ENCODE results near the gene ANXA2.

ANXA2 gene

GRCh38 chr15:60372756-60373155 lies 25.0 kb downstream of the ANXA2 start:
- H2AK5ac ChIP-seq (ENCODE audit: low read depth, low read length) = no peak overlapping the region
- H3K36me3 ChIP-seq (replicated peaks in 1 of 2; ENCODE audit: control insufficient read depth in 2 of 2, insufficient read depth in 2 of 2, low read length in 2 of 2) = no peaks in the 10 kb centered on the region
- H3K4me2 ChIP-seq (ENCODE audit: insufficient read depth, low read length, poor library complexity, severe bottlenecking) = no peak overlapping the region
- H3K14ac ChIP-seq (ENCODE audit: low read length) = no peak overlapping the region
- peaks cover 28 to 30% of the 10 kb centered on the region in 2 donors for H3K4me1 ChIP-seq (ENCODE audit: control insufficient read depth in 2 of 2, insufficient read depth in 1 of 2, low read depth in 1 of 2, low read length in 2 of 2)
- no peak overlapping the region for H3K9ac ChIP-seq (ENCODE audit: low read depth, low read length, poor library complexity)
- no peak overlapping the region for H2BK120ac ChIP-seq (ENCODE audit: low read depth, low read length)
- no peak overlapping the region for H3K23ac ChIP-seq (ENCODE audit: low read depth, low read length, poor library complexity)
- H2BK5ac ChIP-seq (ENCODE audit: low read length) = no peak overlapping the region
- no peak overlapping the region for H2BK12ac ChIP-seq (ENCODE audit: low read length)
- H3K79me1 ChIP-seq (ENCODE audit: low read depth, low read length) = no peaks in the 10 kb centered on the region
- H2AFZ ChIP-seq (ENCODE audit: low read length) = no peak overlapping the region
- H3K18ac ChIP-seq (ENCODE audit: low read length) = no peak overlapping the region
- H3K27me3 ChIP-seq (ENCODE audit: control insufficient read depth in 3 of 3, insufficient read depth in 3 of 3, low read depth in 1 of 3, low read length in 3 of 3) = no peaks in the 10 kb centered on the region
- no peak overlapping the region for H4K8ac ChIP-seq (ENCODE audit: low read depth, low read length)
- H4K91ac ChIP-seq (ENCODE audit: low read depth, low read length, poor library complexity) = no peak overlapping the region
- no peak for DNase-seq (ENCODE audit: low spot score)
- no peak overlapping the region for H3K4ac ChIP-seq (ENCODE audit: low read length)
- no peak overlapping the region for H3K27ac ChIP-seq (replicated peaks; ENCODE audit: low read length)
- H3K4me3 ChIP-seq (ENCODE audit: low read length in 2 of 2) = no peak overlapping the region
- H3K9me3 ChIP-seq (replicated peaks in 1 of 2; ENCODE audit: control insufficient read depth in 2 of 2, insufficient read depth in 1 of 2, low read depth in 1 of 2, low read length in 2 of 2) = peaks cover 0 to 4% of the 10 kb centered on the region in 2 donors
- no peak overlapping the region for H2BK15ac ChIP-seq (ENCODE audit: low read length)
- no CpG with 5 or more reads among the region's 1 CpG for WGBS, 2 donors (ENCODE audit: extremely low coverage in 2 of 2, insufficient read length in 2 of 2, insufficient replicate concordance in 1 of 2)

DNA sequence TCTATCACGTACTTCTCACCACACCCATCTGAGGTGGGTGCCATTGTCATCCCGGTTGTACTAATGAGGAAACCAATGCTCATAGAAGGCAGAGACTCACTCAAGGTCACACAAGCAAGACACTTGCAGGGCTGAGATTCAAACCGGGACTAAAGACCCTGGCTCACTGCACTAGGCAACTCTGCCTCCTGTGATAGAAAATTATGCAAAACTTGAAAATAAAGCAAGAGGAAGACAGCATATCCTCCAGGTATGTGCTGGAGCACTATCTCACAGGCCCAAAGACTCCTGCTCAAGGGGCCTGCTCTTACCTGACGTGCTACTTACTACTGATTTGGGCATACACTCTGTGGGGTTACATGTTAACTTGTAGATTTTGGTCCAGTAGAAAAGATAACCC lies 25.6 kb downstream of the ANXA2 start:
- H2BK5ac ChIP-seq (ENCODE audit: low read length) = no peak overlapping the region
- no peak overlapping the region for H3K23ac ChIP-seq (ENCODE audit: low read depth, low read length, poor library complexity)
- no peak overlapping the region for H3K27ac ChIP-seq (replicated peaks; ENCODE audit: low read length)
- H3K36me3 ChIP-seq (replicated peaks in 1 of 2; ENCODE audit: control insufficient read depth in 2 of 2, insufficient read depth in 2 of 2, low read length in 2 of 2) = no peaks in the 10 kb centered on the region
- no peak overlapping the region for H3K4me3 ChIP-seq (ENCODE audit: low read length in 2 of 2)
- H3K27me3 ChIP-seq (ENCODE audit: control insufficient read depth in 3 of 3, insufficient read depth in 3 of 3, low read depth in 1 of 3, low read length in 3 of 3) = no peaks in the 10 kb centered on the region
- no CpG with 5 or more reads among the region's 4 CpGs for WGBS, 2 donors (ENCODE audit: extremely low coverage in 2 of 2, insufficient read length in 2 of 2, insufficient replicate concordance in 1 of 2)
- no peaks in the 10 kb centered on the region for H3K79me1 ChIP-seq (ENCODE audit: low read depth, low read length)
- peaks cover 28 to 30% of the 10 kb centered on the region in 2 donors for H3K4me1 ChIP-seq (ENCODE audit: control insufficient read depth in 2 of 2, insufficient read depth in 1 of 2, low read depth in 1 of 2, low read length in 2 of 2)
- no peak overlapping the region for H3K9ac ChIP-seq (ENCODE audit: low read depth, low read length, poor library complexity)
- H2BK120ac ChIP-seq (ENCODE audit: low read depth, low read length) = no peak overlapping the region
- H3K18ac ChIP-seq (ENCODE audit: low read length) = no peak overlapping the region
- no peak overlapping the region for H2AK5ac ChIP-seq (ENCODE audit: low read depth, low read length)
- no peak overlapping the region for H3K4me2 ChIP-seq (ENCODE audit: insufficient read depth, low read length, poor library complexity, severe bottlenecking)
- no peak overlapping the region for H4K8ac ChIP-seq (ENCODE audit: low read depth, low read length)
- no peak overlapping the region for H3K14ac ChIP-seq (ENCODE audit: low read length)
- no peak for DNase-seq (ENCODE audit: low spot score)
- H3K4ac ChIP-seq (ENCODE audit: low read length) = no peak overlapping the region
- no peak overlapping the region for H2BK12ac ChIP-seq (ENCODE audit: low read length)
- H4K91ac ChIP-seq (ENCODE audit: low read depth, low read length, poor library complexity) = no peak overlapping the region
- H2AFZ ChIP-seq (ENCODE audit: low read length) = no peak overlapping the region
- H3K9me3 ChIP-seq (replicated peaks in 1 of 2; ENCODE audit: control insufficient read depth in 2 of 2, insufficient read depth in 1 of 2, low read depth in 1 of 2, low read length in 2 of 2) = peaks cover 0 to 4% of the 10 kb centered on the region in 2 donors
- no peak overlapping the region for H2BK15ac ChIP-seq (ENCODE audit: low read length)

DNA sequence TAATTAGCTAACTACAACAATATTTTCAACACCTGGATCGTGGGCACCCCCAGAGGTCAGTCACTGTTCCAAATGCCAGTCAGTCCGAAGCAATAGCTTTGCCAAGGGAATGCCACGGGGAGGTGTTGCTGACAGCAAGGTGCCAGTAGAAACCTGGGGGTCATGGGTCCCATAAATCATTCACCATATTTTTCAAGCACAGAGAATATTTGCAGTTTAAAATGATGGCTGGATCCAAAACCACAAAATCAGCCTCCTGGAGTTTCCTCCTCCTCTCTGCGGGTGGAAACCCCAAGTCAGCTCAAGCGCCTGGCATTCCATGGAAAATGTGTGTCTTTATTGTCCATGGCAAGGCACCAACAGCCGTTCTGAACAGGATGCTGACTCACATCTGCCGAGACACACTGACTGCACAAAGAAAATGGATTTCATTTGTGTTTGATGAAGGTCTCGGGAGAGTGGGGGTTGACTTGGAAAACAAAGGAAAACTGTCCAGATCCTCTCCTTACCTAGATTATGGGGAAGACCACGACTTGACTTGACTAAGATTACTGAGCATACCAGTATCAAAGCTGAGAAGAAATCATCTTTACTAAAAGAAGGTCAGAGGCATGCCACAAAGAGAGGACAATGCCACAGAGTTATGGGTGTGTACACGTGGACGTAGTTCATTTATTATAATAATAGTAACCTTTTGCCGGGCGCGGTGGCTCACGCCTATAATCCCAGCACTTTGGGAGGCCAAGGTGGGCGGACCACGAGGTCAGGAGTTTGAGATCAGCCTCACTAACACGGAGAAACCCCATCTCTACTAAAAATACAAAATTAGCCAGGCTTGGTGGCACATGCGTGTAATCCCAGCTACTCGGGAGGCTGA lies 26.4 kb downstream of the ANXA2 start:
- Histone ChIP-seq H3K36me3 (replicated peaks in 1 of 2; ENCODE audit: control insufficient read depth in 2 of 2, insufficient read depth in 2 of 2, low read length in 2 of 2) (no peaks in the 10 kb centered on the region), H3K4me3 (ENCODE audit: low read length in 2 of 2) (no peak overlapping the region), H2BK120ac (ENCODE audit: low read depth, low read length) (no peak overlapping the region), H3K27ac (replicated peaks; ENCODE audit: low read length) (no peak overlapping the region), H3K4me2 (ENCODE audit: insufficient read depth, low read length, poor library complexity, severe bottlenecking) (no peak overlapping the region), H3K18ac (ENCODE audit: low read length) (no peak overlapping the region), H2BK15ac (ENCODE audit: low read length) (no peak overlapping the region), H3K27me3 (ENCODE audit: control insufficient read depth in 3 of 3, insufficient read depth in 3 of 3, low read depth in 1 of 3, low read length in 3 of 3) (no peaks in the 10 kb centered on the region), H3K4ac (ENCODE audit: low read length) (no peak overlapping the region), H3K4me1 (ENCODE audit: control insufficient read depth in 2 of 2, insufficient read depth in 1 of 2, low read depth in 1 of 2, low read length in 2 of 2) (peaks cover 24 to 30% of the 10 kb centered on the region in 2 donors), H2BK12ac (ENCODE audit: low read length) (no peak overlapping the region), H2AFZ (ENCODE audit: low read length) (peak overlapping the region; percentile 68), H3K14ac (ENCODE audit: low read length) (no peak overlapping the region), H3K9ac (ENCODE audit: low read depth, low read length, poor library complexity) (no peak overlapping the region), H2AK5ac (ENCODE audit: low read depth, low read length) (no peak overlapping the region), H3K79me1 (ENCODE audit: low read depth, low read length) (no peaks in the 10 kb centered on the region), H4K8ac (ENCODE audit: low read depth, low read length) (no peak overlapping the region), H3K9me3 (replicated peaks in 1 of 2; ENCODE audit: control insufficient read depth in 2 of 2, insufficient read depth in 1 of 2, low read depth in 1 of 2, low read length in 2 of 2) (peaks cover 0 to 4% of the 10 kb centered on the region in 2 donors), H2BK5ac (ENCODE audit: low read length) (no peak overlapping the region), H4K91ac (ENCODE audit: low read depth, low read length, poor library complexity) (no peak overlapping the region), H3K23ac (ENCODE audit: low read depth, low read length, poor library complexity) (no peak overlapping the region)
- no CpG with 5 or more reads among the region's 20 CpGs for WGBS, 2 donors (ENCODE audit: extremely low coverage in 2 of 2, insufficient read length in 2 of 2, insufficient replicate concordance in 1 of 2)
- no peak for DNase-seq (ENCODE audit: low spot score)

DNA sequence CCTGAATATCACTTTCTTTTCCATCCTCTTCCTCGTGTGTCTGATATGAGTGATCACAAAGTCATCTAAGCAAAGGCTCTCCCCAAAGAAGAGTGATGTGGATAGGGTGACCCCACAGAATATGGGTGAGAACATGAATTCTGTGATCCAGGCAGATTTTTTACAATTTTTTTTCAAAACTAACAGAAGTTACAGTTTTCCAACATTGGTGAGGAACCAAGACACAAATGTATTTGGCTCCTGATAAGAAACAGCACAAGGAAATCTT lies 27.0 kb downstream of the ANXA2 start:
- Histone ChIP-seq H3K36me3 (replicated peaks in 1 of 2; ENCODE audit: control insufficient read depth in 2 of 2, insufficient read depth in 2 of 2, low read length in 2 of 2) (no peaks in the 10 kb centered on the region), H2BK120ac (ENCODE audit: low read depth, low read length) (no peak overlapping the region), H3K23ac (ENCODE audit: low read depth, low read length, poor library complexity) (no peak overlapping the region), H3K14ac (ENCODE audit: low read length) (no peak overlapping the region), H2BK15ac (ENCODE audit: low read length) (no peak overlapping the region), H3K4me3 (ENCODE audit: low read length in 2 of 2) (no peak overlapping the region), H4K8ac (ENCODE audit: low read depth, low read length) (no peak overlapping the region), H3K4me2 (ENCODE audit: insufficient read depth, low read length, poor library complexity, severe bottlenecking) (no peak overlapping the region), H2AFZ (ENCODE audit: low read length) (peak overlapping the region; percentile 68), H2BK5ac (ENCODE audit: low read length) (no peak overlapping the region), H3K4me1 (ENCODE audit: control insufficient read depth in 2 of 2, insufficient read depth in 1 of 2, low read depth in 1 of 2, low read length in 2 of 2) (peaks cover 20 to 29% of the 10 kb centered on the region in 2 donors), H4K91ac (ENCODE audit: low read depth, low read length, poor library complexity) (no peak overlapping the region), H3K79me1 (ENCODE audit: low read depth, low read length) (no peaks in the 10 kb centered on the region), H2AK5ac (ENCODE audit: low read depth, low read length) (no peak overlapping the region), H3K9me3 (replicated peaks in 1 of 2; ENCODE audit: control insufficient read depth in 2 of 2, insufficient read depth in 1 of 2, low read depth in 1 of 2, low read length in 2 of 2) (peaks cover 0 to 4% of the 10 kb centered on the region in 2 donors), H3K27me3 (ENCODE audit: control insufficient read depth in 3 of 3, insufficient read depth in 3 of 3, low read depth in 1 of 3, low read length in 3 of 3) (no peaks in the 10 kb centered on the region), H2BK12ac (ENCODE audit: low read length) (no peak overlapping the region), H3K27ac (replicated peaks; ENCODE audit: low read length) (no peak overlapping the region), H3K18ac (ENCODE audit: low read length) (no peak overlapping the region), H3K4ac (ENCODE audit: low read length) (no peak overlapping the region), H3K9ac (ENCODE audit: low read depth, low read length, poor library complexity) (no peak overlapping the region)
- no CpG with 5 or more reads among the region's 1 CpG for WGBS, 2 donors (ENCODE audit: extremely low coverage in 2 of 2, insufficient read length in 2 of 2, insufficient replicate concordance in 1 of 2)
- DNase-seq (ENCODE audit: low spot score) = no peak

All from neuronal stem cell (in vitro differentiated cells).